Spleen (tissue), 7 donors: ENCODE measurements around the gene CNTLN.
"Not testable (repeated sequence)": the region's sequence is repeated elsewhere in the genome, so short reads cannot be mapped to it uniquely, and the experiment has no call there.

Source experiments
- POLR2A ChIP-seq, 3 donors: fragments of 450-650 bp; IDR thresholded peaks; one replicate each; pipeline ENCODE4 v1.5.1; 2017; ENCODE audit warnings: antibody characterized with exemption in 3 of 3, mild to moderate bottlenecking in 1 of 3
- POLR2AphosphoS5 ChIP-seq, 3 donors: sonication (generic); formaldehyde crosslinking; IDR thresholded peaks; one replicate each; pipeline ENCODE4 v1.5.1; 2017; ENCODE audit warnings: antibody characterized with exemption in 3 of 3
- TF ChIP-seq, protein P1 (sequence below), 11 experiments: fragments of 200-600 bp in 7 of 11; fragments of 450-650 bp in 4 of 11; sonication (generic) in 4 of 11; IDR thresholded peaks in 8 of 11; conservative IDR thresholded peaks in 3 of 11; 1 replicate in 7 of 11; 2 replicates in 4 of 11; pipeline versions ENCODE4 v1.4.0 to v1.8.0; 2016 to 2021; ENCODE audit warnings: antibody characterized with exemption in 11 of 11, inconsistent platforms in 4 of 11, mild to moderate bottlenecking in 1 of 11
- donor health status: DM: no; HTN: no; CAD: no; lungs with moderate emphysema.
- donor health status: DM: no; HTN: no; CAD: no.
- donor health status: DM: no; HTN: no; CAD: no.

DNA sequence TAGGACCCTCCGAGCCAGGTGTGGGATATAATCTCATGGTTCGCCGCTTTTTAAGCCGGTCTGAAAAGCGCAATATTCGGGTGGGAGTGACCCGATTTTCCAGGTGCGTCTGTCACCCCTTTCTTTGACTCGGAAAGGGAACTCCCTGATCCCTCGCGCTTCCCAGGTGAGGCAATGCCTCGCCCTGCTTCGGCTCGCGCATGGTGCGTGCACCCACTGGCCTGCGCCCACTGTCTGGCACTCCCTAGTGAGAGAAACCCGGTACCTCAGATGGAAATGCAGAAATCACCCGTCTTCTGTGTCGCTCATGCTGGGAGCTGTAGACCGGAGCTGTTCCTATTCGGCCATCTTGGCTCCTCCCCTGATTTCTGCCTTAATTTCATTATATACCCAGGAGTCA, 155.8 kb downstream of the CNTLN start:
- TF ChIP-seq, protein P1, sequence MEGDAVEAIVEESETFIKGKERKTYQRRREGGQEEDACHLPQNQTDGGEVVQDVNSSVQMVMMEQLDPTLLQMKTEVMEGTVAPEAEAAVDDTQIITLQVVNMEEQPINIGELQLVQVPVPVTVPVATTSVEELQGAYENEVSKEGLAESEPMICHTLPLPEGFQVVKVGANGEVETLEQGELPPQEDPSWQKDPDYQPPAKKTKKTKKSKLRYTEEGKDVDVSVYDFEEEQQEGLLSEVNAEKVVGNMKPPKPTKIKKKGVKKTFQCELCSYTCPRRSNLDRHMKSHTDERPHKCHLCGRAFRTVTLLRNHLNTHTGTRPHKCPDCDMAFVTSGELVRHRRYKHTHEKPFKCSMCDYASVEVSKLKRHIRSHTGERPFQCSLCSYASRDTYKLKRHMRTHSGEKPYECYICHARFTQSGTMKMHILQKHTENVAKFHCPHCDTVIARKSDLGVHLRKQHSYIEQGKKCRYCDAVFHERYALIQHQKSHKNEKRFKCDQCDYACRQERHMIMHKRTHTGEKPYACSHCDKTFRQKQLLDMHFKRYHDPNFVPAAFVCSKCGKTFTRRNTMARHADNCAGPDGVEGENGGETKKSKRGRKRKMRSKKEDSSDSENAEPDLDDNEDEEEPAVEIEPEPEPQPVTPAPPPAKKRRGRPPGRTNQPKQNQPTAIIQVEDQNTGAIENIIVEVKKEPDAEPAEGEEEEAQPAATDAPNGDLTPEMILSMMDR (IDR thresholded peaks at IDR 0.05 in 8 of 11, conservative IDR thresholded peaks at IDR 0.05 in 3 of 11), result not testable (repeated sequence)
- not testable (repeated sequence) for TF ChIP-seq POLR2A, POLR2AphosphoS5 (IDR thresholded peaks at IDR 0.05)
